NT2/D1 (cell line): ENCODE results near the gene ASCL2.

Source experiments
- YY1 ChIP-seq: IDR thresholded peaks from 2 replicates; pipeline ENCODE4 v1.6.1; 2011; ENCODE audit not compliant: insufficient read length, insufficient read depth
- ZNF274 ChIP-seq: IDR thresholded peaks from 2 replicates; pipeline ENCODE4 v1.6.1; 2011; ENCODE audit warnings: mild to moderate bottlenecking, low read depth, low read length

DNA sequence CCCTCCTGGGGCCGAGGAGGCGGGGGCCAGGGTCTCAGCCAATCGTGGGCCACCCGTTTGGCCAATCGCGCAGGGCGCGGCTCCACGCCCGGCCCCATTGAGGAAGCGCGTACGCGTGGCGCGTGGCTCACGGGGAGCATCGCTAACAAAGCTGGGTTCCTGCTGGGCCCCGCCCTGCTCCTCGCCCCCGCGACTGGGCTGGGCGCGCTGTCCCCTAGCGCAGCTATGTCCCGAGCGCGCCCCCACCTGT is 614 bp upstream of the ASCL2 start:
- TF ChIP-seq YY1, result no peak
- TF ChIP-seq ZNF274, result no peak
